ENCODE measurements around the gene CPSF4L.

- TF ChIP-seq CTCF (IDR thresholded peaks at IDR 0.05) (peak in 3 of 4 donors; percentile 24 to 49 (median 31)), POLR2A (IDR thresholded peaks at IDR 0.05) (peak; percentile 83)
Observed at GRCh38 chr17:73231841-73232586, 29.7 kb downstream of the CPSF4L start.

Data from right lobe of liver (tissue), 4 donors.